ENCODE data around the gene AMOTL2. TPM values are rescaled to one million over a fixed set of nuclear protein-coding genes. Genes with fewer than 3 reads are reported as not detected.

Gene AMOTL2
- total and polyA plus RNA-seq, 10 of the 15 experiments (the other 5 are each of a cell fraction or from before 2014, with no cell fraction given): 0.20 to 0.33 TPM; not detected in 8

GRCh38 chr3:134372396-134373270 lies 1.6 kb downstream of the AMOTL2 start:
- TF ChIP-seq YBX1 (IDR thresholded peaks at IDR 0.05): no peak
- H3K4me2 ChIP-seq (ENCODE audit: control insufficient read depth, insufficient read depth): no peak overlapping the region
- FAIRE-seq (no peak), ATAC-seq (no peak), DNase-seq (ENCODE audit: low read depth, low spot score) (no peak)
- RAD21 ChIA-PET (ENCODE audit: unreplicated experiment): no interaction called here
- SMC1A ChIA-PET (ENCODE audit: uncharacterized antibody, unreplicated experiment): no interaction called here
- intact Hi-C loops (cut with micrococcal nuclease; ENCODE audit: unreplicated experiment) (loop anchor here (10.0 kb wide), 1 partner anchor 158 kb away; no protein-coding TSS in a partner anchor), in situ Hi-C loops (cut with MboI) (no loop called here)
- no peaks in the 10 kb centered on the region; the same call in 1 of the 2 replicates for H3K4me1 ChIP-seq (ENCODE audit: control insufficient read depth, insufficient read depth, low read length)
- no TSS peak for BruUV-seq (replicated peaks)
- no peak overlapping the region for H3K9ac ChIP-seq (ENCODE audit: control insufficient read depth, insufficient read depth, low read length)
- H3K4me3 ChIP-seq: no peak overlapping the region
- POLR2A ChIA-PET: no interaction called here
- 74% methylated on average over 9 of the region's 9 CpGs for WGBS (ENCODE audit: insufficient coverage, insufficient replicate concordance, low lambda C conversion rate, missing lambda C conversion rate)
- CTCF ChIA-PET: no interaction called here
- H3K27me3 ChIP-seq (replicated peaks in 1 of 2; ENCODE audit: control insufficient read depth in 2 of 2, insufficient read depth in 2 of 2, low read length in 1 of 2): peaks cover 7 to 19% of the 10 kb centered on the region in 2 experiments; a peak in 3 of 4 replicates
- H4K20me1 ChIP-seq (ENCODE audit: control insufficient read depth, insufficient read depth): no peaks in the 10 kb centered on the region
- H3K27ac ChIP-seq (ENCODE audit: control insufficient read depth, insufficient read depth): no peak overlapping the region
- no peak overlapping the region for H2AFZ ChIP-seq (ENCODE audit: control insufficient read depth, low read depth, low read length)
- no peaks in the 10 kb centered on the region for H3K9me3 ChIP-seq (replicated peaks; ENCODE audit: control insufficient read depth, insufficient read depth, low read length)
- no peaks in the 10 kb centered on the region for H3K36me3 ChIP-seq (ENCODE audit: control insufficient read depth in 2 of 2, insufficient read depth in 2 of 2, low read length in 1 of 2)
- H3K79me2 ChIP-seq (ENCODE audit: control insufficient read depth, insufficient read depth, low read length): no peaks in the 10 kb centered on the region

DNA sequence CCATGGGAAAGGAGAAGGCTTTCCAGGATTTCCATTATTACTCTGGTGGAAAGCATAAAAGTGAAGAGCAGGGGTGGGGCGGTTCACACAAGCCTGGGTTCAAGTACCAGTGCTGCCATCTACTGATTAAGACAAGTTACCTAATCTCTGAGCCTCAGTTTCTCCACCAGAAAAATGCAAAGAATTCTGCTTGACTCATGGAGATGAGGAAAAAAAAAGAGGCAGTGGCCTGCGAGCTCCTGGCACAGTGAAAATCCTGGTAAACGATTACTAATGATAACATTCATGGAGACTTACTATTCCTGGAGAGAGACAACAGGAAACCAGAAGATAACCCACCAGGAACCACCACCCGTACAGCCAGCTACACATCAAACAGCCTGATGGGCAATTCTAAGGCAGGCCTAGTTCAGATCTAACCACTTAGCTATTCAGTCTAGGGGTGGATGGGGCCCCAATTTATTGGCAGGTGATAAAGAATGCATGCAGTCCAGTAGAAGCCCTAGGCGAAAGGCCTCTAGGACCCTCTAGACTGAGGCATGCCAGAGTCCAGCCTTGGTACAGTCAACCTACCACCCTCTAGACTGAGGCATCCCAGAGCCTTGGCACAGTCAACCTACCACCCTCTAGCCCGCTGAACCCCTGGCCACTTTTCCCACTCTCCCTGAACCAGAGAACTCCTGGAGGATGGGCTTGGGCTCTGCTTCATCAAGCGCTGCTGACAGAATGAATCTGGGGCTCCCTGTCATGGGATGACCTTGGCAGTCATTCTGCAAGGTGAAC lies 2.5 kb downstream of the AMOTL2 start:
- CTCF ChIA-PET: no interaction called here
- TF ChIP-seq ZNF687 (IDR thresholded peaks at IDR 0.05) (no peak), TCF3 (IDR thresholded peaks at IDR 0.05; ENCODE audit: borderline replicate concordance, insufficient read depth, low read depth, low read length) (no peak), YY1 (IDR thresholded peaks at IDR 0.05; ENCODE audit: low read depth, low read length) (no peak), TCF12 (IDR thresholded peaks at IDR 0.05; ENCODE audit: low read depth, low read length) (no peak), SMAD1 (IDR thresholded peaks at IDR 0.05; ENCODE audit: low read depth, partially characterized antibody) (no peak)

More for the DNA sequence above, 2.5 kb downstream of the AMOTL2 start:
- RAD21 ChIA-PET (ENCODE audit: unreplicated experiment): no interaction called here
- no peak overlapping the region for H3K9ac ChIP-seq (ENCODE audit: control insufficient read depth, insufficient read depth, low read length)
- H3K4me3 ChIP-seq: no peak overlapping the region
- H3K4me2 ChIP-seq (ENCODE audit: control insufficient read depth, insufficient read depth): no peak overlapping the region
- WGBS (ENCODE audit: insufficient coverage, insufficient replicate concordance, low lambda C conversion rate, missing lambda C conversion rate): 51% methylated on average over 7 of the region's 7 CpGs
- H3K36me3 ChIP-seq (ENCODE audit: control insufficient read depth in 2 of 2, insufficient read depth in 2 of 2, low read length in 1 of 2): no peaks in the 10 kb centered on the region
- H3K27ac ChIP-seq (ENCODE audit: control insufficient read depth, insufficient read depth): no peak overlapping the region
- H3K27me3 ChIP-seq (replicated peaks in 1 of 2; ENCODE audit: control insufficient read depth in 2 of 2, insufficient read depth in 2 of 2, low read length in 1 of 2): peaks cover 7 to 19% of the 10 kb centered on the region in 2 experiments; a peak in 3 of 4 replicates
- intact Hi-C loops (cut with micrococcal nuclease; ENCODE audit: unreplicated experiment): loop anchor here (10.0 kb wide), 1 partner anchor 157 kb away; no protein-coding TSS in a partner anchor
- no peak overlapping the region for H2AFZ ChIP-seq (ENCODE audit: control insufficient read depth, low read depth, low read length)
- no peaks in the 10 kb centered on the region for H4K20me1 ChIP-seq (ENCODE audit: control insufficient read depth, insufficient read depth)
- no peaks in the 10 kb centered on the region for H3K79me2 ChIP-seq (ENCODE audit: control insufficient read depth, insufficient read depth, low read length)
- SMC1A ChIA-PET (ENCODE audit: uncharacterized antibody, unreplicated experiment): no interaction called here
- no peak for FAIRE-seq
- POLR2A ChIA-PET: no interaction called here
- in situ Hi-C loops (cut with MboI): no loop called here
- no peak for ATAC-seq
- BruUV-seq (replicated peaks): no TSS peak
- no peak for DNase-seq (ENCODE audit: low read depth, low spot score)
- no peaks in the 10 kb centered on the region for H3K9me3 ChIP-seq (replicated peaks; ENCODE audit: control insufficient read depth, insufficient read depth, low read length)
- H3K4me1 ChIP-seq (ENCODE audit: control insufficient read depth, insufficient read depth, low read length): no peaks in the 10 kb centered on the region; the same call in 1 of the 2 replicates
